Endothelial cell of umbilical vein (primary cell): ENCODE results near the gene MYO1G. TPM values are rescaled to one million over a fixed set of nuclear protein-coding genes. Genes with fewer than 3 reads are reported as not detected.

Source experiments
- BruUV-seq: library from RNA; stranded (reverse); fragments of 400-500 nt; replicated peaks from 2 replicates; lab custom pipeline; 2021; lab: Mats Ljungman, UMichigan
- CTCF ChIA-PET: fragments of 300-600, 350-600 bp; sonication (Branson Sonifier 250); formaldehyde crosslinking; loops from one replicate; lab custom pipeline; 2021; ENCODE audit warnings: antibody characterized with exemption, inconsistent platforms; lab: Charles Lee
- POLR2A ChIA-PET: fragments of 300-600, 350-600 bp; sonication (Branson Sonifier 250); formaldehyde crosslinking; loops from one replicate; lab custom pipeline; 2021; ENCODE audit warnings: antibody characterized with exemption, inconsistent platforms; lab: Charles Lee
- DNase-seq: peaks from one replicate; pipeline ENCODE4 v3.0.0-alpha.2; 2011; ENCODE audit warnings: low read depth, low spot score
- FAIRE-seq: peaks from 2 replicates; lab custom pipeline; 2011; peaks lifted over from hg19 to GRCh38; lab: Jason Lieb, UNC
- H2AFZ ChIP-seq: 2 replicates; pipeline ENCODE4 v1.6.0; 2012; ENCODE audit warnings: low read depth, low read length, control low read depth, inconsistent platforms
- H3K27ac ChIP-seq: 2 replicates; pipeline ENCODE4 v1.5.1; 2011; ENCODE audit warnings: low read depth, mild to moderate bottlenecking, control low read depth, low read length, moderate library complexity; ENCODE audit not compliant: insufficient read depth
- H3K27me3 ChIP-seq, 2 experiments: 2 replicates each; pipeline versions ENCODE4 v1.6.0 to v1.6.1; 2011; ENCODE audit warnings: low read length in 2 of 2, mixed read lengths in 1 of 2; ENCODE audit not compliant: control insufficient read depth in 2 of 2, insufficient read depth in 2 of 2
- H3K36me3 ChIP-seq, 2 experiments: 2 replicates in 1 of 2; 3 replicates in 1 of 2; pipeline ENCODE4 v1.5.1; 2011; ENCODE audit warnings: low read length in 2 of 2, mild to moderate bottlenecking in 1 of 2, moderate library complexity in 1 of 2; ENCODE audit not compliant: control insufficient read depth in 2 of 2, insufficient read depth in 2 of 2; ENCODE audit errors: extremely low read depth in 1 of 2
- H3K4me1 ChIP-seq: 3 replicates; pipeline ENCODE4 v1.5.1; 2011; ENCODE audit warnings: mild to moderate bottlenecking, low read length; ENCODE audit not compliant: control insufficient read depth, insufficient read depth; ENCODE audit errors: extremely low read depth
- H3K4me2 ChIP-seq: 2 replicates; pipeline ENCODE4 v1.6.1; 2011; ENCODE audit warnings: low read length, control low read depth, mixed read lengths; ENCODE audit not compliant: insufficient read depth
- H3K4me3 ChIP-seq, 3 experiments: fragments of 200-600 bp in 1 of 3; sonication (generic), shearing (Covaris generic) in 1 of 3; replicated peaks in 1 of 3; 2 replicates each; pipeline ENCODE4 v1.5.1; 2011 to 2016; ENCODE audit warnings: control low read depth in 3 of 3, low read length in 3 of 3, mild to moderate bottlenecking in 2 of 3, inconsistent platforms in 1 of 3, low read depth in 1 of 3, moderate library complexity in 1 of 3; ENCODE audit not compliant: insufficient read depth in 1 of 3
- H3K79me2 ChIP-seq: 2 replicates; pipeline ENCODE4 v1.6.0; 2012; ENCODE audit warnings: low read length, inconsistent platforms; ENCODE audit not compliant: control insufficient read depth, insufficient read depth
- H3K9ac ChIP-seq: replicated peaks from 2 replicates; pipeline ENCODE3; 2011; ENCODE audit warnings: low read length, control low read depth; ENCODE audit not compliant: insufficient read depth; ENCODE audit errors: extremely low read depth
- H3K9me1 ChIP-seq: replicated peaks from 3 replicates; pipeline ENCODE4 v1.6.0; 2011; ENCODE audit warnings: mild to moderate bottlenecking, low read length; ENCODE audit not compliant: control insufficient read depth, insufficient read depth; ENCODE audit errors: extremely low read depth
- H3K9me3 ChIP-seq: replicated peaks from 2 replicates; pipeline ENCODE4 v1.5.1; 2012; ENCODE audit warnings: low read length, inconsistent platforms; ENCODE audit not compliant: control insufficient read depth, insufficient read depth
- H4K20me1 ChIP-seq: replicated peaks from 2 replicates; pipeline ENCODE3; 2011; ENCODE audit warnings: mild to moderate bottlenecking, low read length; ENCODE audit not compliant: control insufficient read depth, insufficient read depth; ENCODE audit errors: extremely low read depth
- CTCF ChIP-seq, 2 donors: IDR thresholded peaks; 1 replicate in 1 of 2; 2 replicates in 1 of 2; pipeline ENCODE4 v1.5.1; 2011; ENCODE audit warnings: low read length in 2 of 2, mild to moderate bottlenecking in 2 of 2, moderate library complexity in 2 of 2, control low read depth in 1 of 2, inconsistent platforms in 1 of 2, low read depth in 1 of 2; ENCODE audit not compliant: insufficient read depth in 1 of 2; ENCODE audit errors: extremely low read depth in 1 of 2
- EZH2 ChIP-seq: IDR thresholded peaks from 2 replicates; pipeline ENCODE4 v1.6.1; 2012; ENCODE audit warnings: borderline replicate concordance, low read depth, mild to moderate bottlenecking, moderate library complexity, low read length, inconsistent platforms; ENCODE audit not compliant: severe bottlenecking
- FOS ChIP-seq: IDR thresholded peaks from 2 replicates; pipeline ENCODE4 v1.6.1; 2011; ENCODE audit warnings: mild to moderate bottlenecking, low read length, moderate library complexity, borderline replicate concordance; ENCODE audit not compliant: insufficient read depth
- GATA2 ChIP-seq: IDR thresholded peaks from 2 replicates; pipeline ENCODE4 v1.7.0; 2011; ENCODE audit warnings: low read depth, mild to moderate bottlenecking, moderate library complexity, mixed read lengths, low read length; ENCODE audit not compliant: insufficient read length, insufficient read depth
- JUN ChIP-seq: IDR thresholded peaks from 2 replicates; pipeline ENCODE4 v1.6.1; 2011; ENCODE audit warnings: borderline replicate concordance, low read depth; ENCODE audit not compliant: insufficient read length, insufficient read depth
- MYC ChIP-seq: IDR thresholded peaks from one replicate; pipeline ENCODE4 v1.6.1; 2011; ENCODE audit warnings: mild to moderate bottlenecking, low read depth, low read length
- POLR2A ChIP-seq: IDR thresholded peaks from 2 replicates; pipeline ENCODE4 v1.6.1; 2012; ENCODE audit warnings: low read depth, mild to moderate bottlenecking, control low read depth, low read length
- POLR2AphosphoS5 ChIP-seq: IDR thresholded peaks from 2 replicates; pipeline ENCODE4 v1.6.1; 2012; ENCODE audit warnings: low read depth, mild to moderate bottlenecking, control low read depth, low read length, moderate library complexity; ENCODE audit not compliant: insufficient read depth
- dilution Hi-C: fragments of 300-500 bp; cut with MboI; formaldehyde crosslinking; loops from one replicate; pipeline ENCODE4 v1.15.0; 2019; ENCODE audit warnings: low sequenced_read_pairs; ENCODE audit not compliant: extremely low pct_ligation_motif_present
- intact Hi-C: fragments of 100-400 bp; cut with micrococcal nuclease; formaldehyde crosslinking; loops from one replicate; pipeline ENCODE4 v1.10.0; 2022
- polyA plus RNA-seq, 4 experiments: library from polyadenylated mRNA; depleted of rRNA in 3 of 4; stranded (reverse) in 3 of 4; unstranded in 1 of 4; fragments of >200 nt; gene quantifications; 2 replicates each; pipeline versions ENCODE4 v1.2.1 to v1.2.3, GENCODE V29; 2011 to 2012; ENCODE audit warnings: missing spikeins in 1 of 4
- total RNA-seq: library from RNA; stranded (reverse); gene quantifications from 2 replicates; pipeline ENCODE4 v1.2.3, GENCODE V29; 2021
- TF ChIP-seq, protein P1 (sequence below): IDR thresholded peaks from 2 replicates; pipeline ENCODE4 v1.6.1; 2011; ENCODE audit not compliant: insufficient read depth, insufficient read length

MYO1G gene
- total and polyA plus RNA-seq, 2 donors (not counting 3 experiments of a cell fraction or from before 2014, with no cell fraction given), result 0.11 TPM; not detected in 1

DNA sequence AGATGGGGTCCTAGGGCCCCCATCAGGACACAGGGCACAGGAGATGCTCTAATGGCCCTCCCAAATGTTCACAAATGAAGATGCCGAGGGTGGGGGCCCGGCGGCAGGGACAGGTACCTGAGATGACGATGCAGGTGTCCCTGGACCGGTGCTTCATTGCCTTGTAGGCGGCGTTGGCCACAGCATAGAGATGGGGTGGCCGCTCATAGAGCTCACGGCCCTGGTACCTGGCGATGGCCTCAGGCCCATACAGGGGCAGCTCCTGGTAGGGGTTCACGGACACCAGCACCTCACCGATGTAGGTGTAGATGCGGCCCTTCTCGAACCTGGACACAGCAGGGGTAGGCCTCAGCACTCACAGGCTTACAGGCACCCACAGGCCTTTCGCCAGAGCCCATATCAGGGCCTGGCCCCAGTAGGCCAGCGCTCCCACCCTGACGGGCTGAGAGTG, 2.0 kb downstream of the MYO1G start:
- BruUV-seq, result no TSS peak
- Histone ChIP-seq H3K4me2 (no peak overlapping the region), H3K27ac (no peak overlapping the region), H3K9ac (no peak overlapping the region), H3K9me3 (no peaks in the 10 kb centered on the region), H3K36me3 (peaks cover 0 to 2% of the 10 kb centered on the region in 2 experiments), H3K9me1 (no peaks in the 10 kb centered on the region), H4K20me1 (no peaks in the 10 kb centered on the region), H3K4me3 (no peak overlapping the region), H3K79me2 (no peaks in the 10 kb centered on the region), H2AFZ (no peak overlapping the region), H3K27me3 (no peaks in the 10 kb centered on the region), H3K4me1 (no peaks in the 10 kb centered on the region)
- dilution Hi-C loops, result no loop called here
- CTCF ChIA-PET, result interaction anchor here (5.5 to 10.0 kb wide), 2 partner anchors 24 to 157 kb away, joined by 127 to 585 read pairs; partner anchors contain the start of gene CCM2
- intact Hi-C loops, result no loop called here
- POLR2A ChIA-PET, result no interaction called here
- no peak for DNase-seq
- no peak for FAIRE-seq
- TF ChIP-seq MYC (no peak), GATA2 (no peak), CTCF (IDR thresholded peaks at IDR 0.05; ENCODE audit: extremely low read depth in 1 of 2, insufficient read depth in 1 of 2, low read depth in 1 of 2, low read length in 2 of 2) (no peak), FOS (no peak), POLR2AphosphoS5 (no peak), JUN (no peak), POLR2A (no peak), EZH2 (no peak)
- TF ChIP-seq, protein P1, sequence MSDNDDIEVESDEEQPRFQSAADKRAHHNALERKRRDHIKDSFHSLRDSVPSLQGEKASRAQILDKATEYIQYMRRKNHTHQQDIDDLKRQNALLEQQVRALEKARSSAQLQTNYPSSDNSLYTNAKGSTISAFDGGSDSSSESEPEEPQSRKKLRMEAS, result no peak
